GM10266 (cell line): ENCODE results near the gene SPZ1.

Experiments used
- DNase-seq: peaks from one replicate; pipeline ENCODE4 v3.0.0; 2012; ENCODE audit errors: extremely low spot score
- TF ChIP-seq, protein P1 (sequence below): IDR thresholded peaks from 2 replicates; pipeline ENCODE4 v1.5.1; 2012; ENCODE audit warnings: mild to moderate bottlenecking, low read depth; ENCODE audit not compliant: control insufficient read depth, insufficient read depth; ENCODE audit errors: missing control alignments

The SPZ1 gene

GRCh38 chr5:80355686-80356085 lies 35.9 kb downstream of the SPZ1 start:
- DNase-seq: no peak

GRCh38 chr5:80357671-80358070 lies 37.9 kb downstream of the SPZ1 start:
- TF ChIP-seq, protein P1, sequence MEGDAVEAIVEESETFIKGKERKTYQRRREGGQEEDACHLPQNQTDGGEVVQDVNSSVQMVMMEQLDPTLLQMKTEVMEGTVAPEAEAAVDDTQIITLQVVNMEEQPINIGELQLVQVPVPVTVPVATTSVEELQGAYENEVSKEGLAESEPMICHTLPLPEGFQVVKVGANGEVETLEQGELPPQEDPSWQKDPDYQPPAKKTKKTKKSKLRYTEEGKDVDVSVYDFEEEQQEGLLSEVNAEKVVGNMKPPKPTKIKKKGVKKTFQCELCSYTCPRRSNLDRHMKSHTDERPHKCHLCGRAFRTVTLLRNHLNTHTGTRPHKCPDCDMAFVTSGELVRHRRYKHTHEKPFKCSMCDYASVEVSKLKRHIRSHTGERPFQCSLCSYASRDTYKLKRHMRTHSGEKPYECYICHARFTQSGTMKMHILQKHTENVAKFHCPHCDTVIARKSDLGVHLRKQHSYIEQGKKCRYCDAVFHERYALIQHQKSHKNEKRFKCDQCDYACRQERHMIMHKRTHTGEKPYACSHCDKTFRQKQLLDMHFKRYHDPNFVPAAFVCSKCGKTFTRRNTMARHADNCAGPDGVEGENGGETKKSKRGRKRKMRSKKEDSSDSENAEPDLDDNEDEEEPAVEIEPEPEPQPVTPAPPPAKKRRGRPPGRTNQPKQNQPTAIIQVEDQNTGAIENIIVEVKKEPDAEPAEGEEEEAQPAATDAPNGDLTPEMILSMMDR: no peak

More at GRCh38 chr5:80355686-80356085, 35.9 kb downstream of the SPZ1 start:
- TF ChIP-seq, protein P1: no peak

DNA sequence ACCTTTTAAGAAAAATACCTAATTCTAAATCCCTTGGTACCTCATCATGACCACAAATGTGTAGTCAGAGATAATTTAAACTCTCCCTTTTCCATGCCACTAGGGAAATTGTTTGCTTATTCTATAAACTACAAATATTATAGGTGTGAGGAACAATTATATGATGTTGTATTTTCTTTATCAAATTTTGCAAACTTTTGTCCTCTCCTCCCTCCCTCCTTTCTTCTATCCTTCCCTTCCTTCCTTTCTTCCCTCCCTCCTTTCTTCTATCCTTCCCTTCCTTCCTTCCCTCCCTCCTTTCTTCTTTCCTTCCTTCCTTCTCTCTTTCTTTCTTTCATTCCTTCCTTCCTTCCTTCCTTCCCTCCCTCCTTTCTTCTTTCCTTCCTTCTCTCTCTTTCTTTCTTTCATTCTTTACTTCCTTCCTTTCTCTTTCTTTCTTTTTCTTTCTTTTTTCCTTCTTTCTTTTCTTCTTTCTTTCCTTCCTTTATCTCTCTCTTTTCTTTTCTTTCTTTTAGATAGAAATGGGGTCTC lies 41.2 kb downstream of the SPZ1 start:
- TF ChIP-seq, protein P1: no peak

More at GRCh38 chr5:80357671-80358070, 37.9 kb downstream of the SPZ1 start:
- DNase-seq: no peak

DNA sequence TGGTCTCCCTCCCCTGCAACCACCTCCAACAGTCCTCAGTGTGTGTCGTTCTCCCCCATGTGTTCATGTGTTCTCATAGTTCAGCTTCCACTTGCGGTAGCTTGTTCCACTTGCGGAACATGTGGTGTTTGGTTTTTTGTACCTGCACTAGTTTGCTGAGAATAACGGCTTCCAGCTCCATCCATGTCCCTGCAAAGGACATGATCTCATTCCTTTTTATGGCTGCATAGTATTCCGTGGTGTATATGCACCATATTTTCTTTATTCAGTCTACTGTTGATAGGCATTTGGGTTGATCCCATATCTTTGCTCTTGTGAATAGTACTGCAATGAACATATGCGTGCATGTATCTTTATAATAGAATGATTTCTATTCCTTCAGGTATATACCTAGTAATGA lies 45.1 kb downstream of the SPZ1 start:
- TF ChIP-seq, protein P1: no peak
- no peak for DNase-seq

More for the DNA sequence above, 41.2 kb downstream of the SPZ1 start:
- no peak for DNase-seq

DNA sequence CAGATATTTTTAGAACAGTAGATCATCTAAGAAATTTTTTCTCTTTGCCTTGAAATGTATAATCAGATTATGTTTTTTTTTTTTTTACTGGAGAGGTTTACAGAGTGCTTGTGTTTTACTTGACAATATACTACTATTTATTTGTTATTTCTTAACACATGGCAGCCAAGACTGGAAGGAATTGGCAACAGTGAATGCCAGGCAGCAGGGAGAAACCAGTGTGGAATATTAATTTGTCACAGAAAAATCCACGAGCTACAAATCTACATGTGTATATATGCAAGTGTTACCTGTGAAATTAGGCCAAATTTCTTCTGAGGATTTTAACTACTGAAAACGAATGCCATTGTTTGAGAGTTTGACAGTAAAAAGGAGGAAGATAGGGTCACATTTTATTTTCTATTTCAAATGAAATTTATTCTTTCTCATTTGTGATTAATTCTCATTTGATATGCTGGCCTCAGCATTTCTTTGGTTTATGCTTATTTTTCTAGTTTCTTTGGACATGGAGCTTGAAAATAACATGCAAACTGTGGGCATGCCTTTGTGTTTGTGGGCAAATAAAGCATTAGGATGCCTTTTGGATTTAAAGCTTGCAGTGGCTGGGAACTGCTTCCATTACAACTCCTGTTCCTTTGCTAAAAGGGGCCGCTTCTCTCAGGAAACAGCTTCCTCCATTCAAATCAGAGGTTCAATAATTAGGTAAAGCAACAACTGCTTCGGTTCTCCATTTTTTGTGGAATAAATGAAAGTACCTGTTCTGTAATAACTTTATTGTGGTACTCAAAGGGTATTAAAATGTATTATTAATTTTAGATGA lies 49.1 kb downstream of the SPZ1 start:
- no peak for DNase-seq
- TF ChIP-seq, protein P1: no peak

- TF ChIP-seq, protein P1: no peak
Observed at GRCh38 chr5:80369521-80369920, 49.7 kb downstream of the SPZ1 start.

DNA sequence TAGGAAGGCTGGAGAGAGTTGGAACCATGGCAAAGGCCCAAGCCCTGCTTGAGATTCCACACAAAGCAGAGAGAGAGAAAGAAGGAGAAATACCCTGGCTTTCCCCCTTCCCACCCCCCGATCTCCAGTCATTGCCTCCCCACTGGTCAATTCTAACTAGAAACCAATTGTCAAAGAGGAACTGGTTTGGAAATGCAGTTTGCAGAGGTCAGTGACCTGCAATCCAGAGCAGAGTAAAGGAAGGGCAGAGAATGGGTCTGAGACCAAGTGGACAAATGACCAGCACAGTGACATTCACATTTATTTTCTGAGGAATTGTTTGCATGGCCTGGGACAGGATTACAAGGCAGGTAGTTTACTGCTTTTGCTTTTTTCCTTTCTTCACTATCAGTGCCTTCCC lies 50.6 kb downstream of the SPZ1 start:
- TF ChIP-seq, protein P1: no peak
- no peak for DNase-seq

More at GRCh38 chr5:80369521-80369920, 49.7 kb downstream of the SPZ1 start:
- no peak for DNase-seq
